GM12878 (cell line): ENCODE measurements around the gene MROH8. TPM values are rescaled to one million over a fixed set of nuclear protein-coding genes. Genes with fewer than 3 reads are reported as not detected.

ENCODE experiments used
- ATAC-seq: fragments of 200-7000 bp; cut with Tn5 transposase; 3 replicates; pipeline ENCODE4 v1.9.1; 2020; ENCODE audit warnings: mild to moderate bottlenecking, moderate library complexity
- BruUV-seq: library from RNA; stranded (reverse); fragments of 400-500 nt; replicated peaks from 2 replicates; lab custom pipeline; 2021; lab: Mats Ljungman, UMichigan
- CTCF ChIA-PET: fragments of 300-600 bp; sonication (Branson Sonifier 250); formaldehyde crosslinking; extraction: SDS; loops from one replicate; lab custom pipeline; 2021; ENCODE audit warnings: inconsistent platforms; lab: Yijun Ruan, JAX
- POLR2A ChIA-PET: fragments of 350-600 bp; formaldehyde crosslinking; extraction: SDS; loops from one replicate; lab custom pipeline; 2021; ENCODE audit warnings: inconsistent platforms; lab: Charles Lee
- RAD21 ChIA-PET: fragments of 300-600 bp; sonication (Branson Sonifier 250); formaldehyde crosslinking; loops from one replicate; lab custom pipeline; 2023; ENCODE audit warnings: antibody characterized with exemption; ENCODE audit not compliant: unreplicated experiment; lab: Charles Lee
- SMC1A ChIA-PET: fragments of 300-600 bp; sonication (Branson Sonifier 250); formaldehyde crosslinking; loops from one replicate; lab custom pipeline; 2023; ENCODE audit not compliant: unreplicated experiment, uncharacterized antibody; lab: Charles Lee
- DNase-seq: peaks from one replicate; pipeline ENCODE4 v3.0.0-alpha.2; 2011; ENCODE audit warnings: low read depth, low spot score
- FAIRE-seq: peaks from 3 replicates; lab custom pipeline; 2011; peaks lifted over from hg19 to GRCh38; lab: Jason Lieb, UNC
- H2AFZ ChIP-seq: 2 replicates; pipeline ENCODE4 v1.6.0; 2011; ENCODE audit warnings: low read depth, low read length, control low read depth; ENCODE audit not compliant: control insufficient read depth
- H3K27ac ChIP-seq: 2 replicates; pipeline ENCODE4 v1.5.1; 2011; ENCODE audit warnings: control low read depth; ENCODE audit not compliant: control insufficient read depth, insufficient read depth
- H3K27me3 ChIP-seq, 2 experiments: replicated peaks in 1 of 2; 2 replicates each; pipeline versions ENCODE4 v1.6.0 to v1.6.1; 2011; ENCODE audit warnings: low read length in 1 of 2; ENCODE audit not compliant: control insufficient read depth in 2 of 2, insufficient read depth in 2 of 2
- H3K36me3 ChIP-seq, 2 experiments: 2 replicates each; pipeline ENCODE4 v1.5.1; 2011; ENCODE audit warnings: low read length in 1 of 2; ENCODE audit not compliant: control insufficient read depth in 2 of 2, insufficient read depth in 2 of 2
- H3K4me1 ChIP-seq: 2 replicates; pipeline ENCODE4 v1.6.1; 2011; ENCODE audit warnings: mild to moderate bottlenecking, low read length, moderate library complexity, mixed read lengths; ENCODE audit not compliant: control insufficient read depth, insufficient read depth
- H3K4me2 ChIP-seq: 2 replicates; pipeline ENCODE4 v1.6.0; 2011; ENCODE audit warnings: control low read depth; ENCODE audit not compliant: control insufficient read depth, insufficient read depth
- H3K4me3 ChIP-seq: fragments of 200-600 bp; sonication (generic); 2 replicates; pipeline ENCODE4 v1.5.1; 2016
- H3K79me2 ChIP-seq: 2 replicates; pipeline ENCODE4 v1.6.0; 2011; ENCODE audit warnings: low read length; ENCODE audit not compliant: control insufficient read depth, insufficient read depth
- H3K9ac ChIP-seq: 2 replicates; pipeline ENCODE4 v1.8.0; 2011; ENCODE audit warnings: low read length, control low read depth, mixed read lengths; ENCODE audit not compliant: control insufficient read depth, insufficient read depth
- H3K9me3 ChIP-seq: replicated peaks from 3 replicates; pipeline ENCODE4 v1.5.1; 2011; ENCODE audit warnings: mild to moderate bottlenecking, low read length; ENCODE audit not compliant: control insufficient read depth, insufficient read depth
- H4K20me1 ChIP-seq: 2 replicates; pipeline ENCODE4 v1.6.0; 2011; ENCODE audit not compliant: control insufficient read depth, insufficient read depth
- CHD4 ChIP-seq: fragments of 200-600 bp; sonication (generic); IDR thresholded peaks from 2 replicates; pipeline ENCODE4 v1.6.1; 2016; ENCODE audit warnings: mild to moderate bottlenecking
- EED ChIP-seq: sonication (generic); IDR thresholded peaks from 2 replicates; pipeline ENCODE4 v1.6.1; 2016; ENCODE audit warnings: antibody characterized with exemption, low read depth
- HCFC1 ChIP-seq: fragments of 150-350 bp; IDR thresholded peaks from 2 replicates; pipeline ENCODE4 v1.6.1; 2014; ENCODE audit warnings: low read length
- NFYB ChIP-seq: IDR thresholded peaks from 2 replicates; pipeline ENCODE4 v1.6.1; 2011; ENCODE audit warnings: low read depth, mild to moderate bottlenecking, low read length, improper control_type of control experiment, moderate library complexity; ENCODE audit not compliant: insufficient read depth
- RAD21 ChIP-seq: IDR thresholded peaks from 2 replicates; pipeline ENCODE4 v1.6.1; 2011; ENCODE audit warnings: mild to moderate bottlenecking, low read depth, low read length, moderate library complexity; ENCODE audit not compliant: insufficient read depth
- RELA ChIP-seq: fragments of 450-650 bp; IDR thresholded peaks from 2 replicates; pipeline ENCODE4 v1.8.0; 2014; ENCODE audit warnings: borderline replicate concordance; ENCODE audit not compliant: partially characterized antibody
- RUNX3 ChIP-seq: IDR thresholded peaks from 2 replicates; pipeline ENCODE4 v1.6.1; 2012; ENCODE audit warnings: low read length, inconsistent platforms
- SMC3 ChIP-seq: IDR thresholded peaks from 2 replicates; pipeline ENCODE4 v1.6.1; 2011; ENCODE audit warnings: low read length, improper control_type of control experiment, borderline replicate concordance
- TCF12 ChIP-seq: IDR thresholded peaks from 2 replicates; pipeline ENCODE4 v1.6.1; 2011; ENCODE audit warnings: low read depth, mild to moderate bottlenecking, low read length
- TCF3 ChIP-seq: IDR thresholded peaks from 2 replicates; pipeline ENCODE4 v1.6.1; 2012; ENCODE audit warnings: low read depth, mild to moderate bottlenecking, low read length, borderline replicate concordance; ENCODE audit not compliant: insufficient read depth
- YY1 ChIP-seq: IDR thresholded peaks from 2 replicates; pipeline ENCODE4 v1.6.1; 2011; ENCODE audit warnings: low read depth, mild to moderate bottlenecking, low read length
- WGBS: methylation state at CpG from one replicate; pipeline ENCODE4 v1.1.6; 2016; ENCODE audit warnings: low lambda C conversion rate; ENCODE audit not compliant: insufficient replicate concordance, insufficient coverage; ENCODE audit errors: missing lambda C conversion rate; 5-methylcytosine and 5-hydroxymethylcytosine counted together
- in situ Hi-C: fragments of 300-500 bp; cut with MboI; formaldehyde crosslinking; loops from 9 replicates; pipeline ENCODE4 v1.14.3; 2018; ENCODE audit warnings: mixed read lengths
- intact Hi-C: fragments of 100-400 bp; cut with micrococcal nuclease; formaldehyde crosslinking; loops from one replicate; pipeline ENCODE4 v1.14.2; 2022; ENCODE audit not compliant: unreplicated experiment
- polyA plus RNA-seq, 11 experiments: library from polyadenylated mRNA; depleted of rRNA in 4 of 11; unstranded in 6 of 11; stranded (reverse) in 5 of 11; fragments of >200 nt; fragmentation: Nextera tagmentation in 4 of 11; fragmentation: Illumina TruSeq in 1 of 11; extraction: Ambion mirVana in 4 of 11; extraction: Trizol in 1 of 11; gene quantifications; 1 replicate in 1 of 11; 2 replicates in 10 of 11; pipeline versions ENCODE4 v1.2.1 to v1.2.3, GENCODE V29; 2011 to 2016; ENCODE audit warnings: inconsistent platforms in 2 of 11, missing spikeins in 2 of 11, low read depth in 1 of 11
- total RNA-seq, 4 experiments: library from RNA; depleted of rRNA in 3 of 4; stranded (reverse); fragments of >200 nt in 3 of 4; fragmentation: Illumina TruSeq in 1 of 4; extraction: Trizol in 1 of 4; gene quantifications; 2 replicates each; pipeline versions ENCODE4 v1.2.1 to v1.2.3, GENCODE V29; 2013 to 2021
- TF ChIP-seq, protein P1 (sequence below), 3 experiments: IDR thresholded peaks in 2 of 3; conservative IDR thresholded peaks in 1 of 3; 2 replicates each; pipeline ENCODE4 v1.5.1; 2011; ENCODE audit warnings: low read depth in 3 of 3, low read length in 3 of 3, mild to moderate bottlenecking in 3 of 3, control low read depth in 2 of 3, moderate library complexity in 2 of 3, inconsistent platforms in 1 of 3, mixed read lengths in 1 of 3; ENCODE audit not compliant: control insufficient read depth in 2 of 3, insufficient read depth in 1 of 3; ENCODE audit errors: extremely low read depth in 1 of 3

MROH8 gene
- total and polyA plus RNA-seq, 10 of the 15 experiments (the other 5 are each of a cell fraction or from before 2014, with no cell fraction given), result 0.16 to 2.8 (median 1.8) TPM

DNA sequence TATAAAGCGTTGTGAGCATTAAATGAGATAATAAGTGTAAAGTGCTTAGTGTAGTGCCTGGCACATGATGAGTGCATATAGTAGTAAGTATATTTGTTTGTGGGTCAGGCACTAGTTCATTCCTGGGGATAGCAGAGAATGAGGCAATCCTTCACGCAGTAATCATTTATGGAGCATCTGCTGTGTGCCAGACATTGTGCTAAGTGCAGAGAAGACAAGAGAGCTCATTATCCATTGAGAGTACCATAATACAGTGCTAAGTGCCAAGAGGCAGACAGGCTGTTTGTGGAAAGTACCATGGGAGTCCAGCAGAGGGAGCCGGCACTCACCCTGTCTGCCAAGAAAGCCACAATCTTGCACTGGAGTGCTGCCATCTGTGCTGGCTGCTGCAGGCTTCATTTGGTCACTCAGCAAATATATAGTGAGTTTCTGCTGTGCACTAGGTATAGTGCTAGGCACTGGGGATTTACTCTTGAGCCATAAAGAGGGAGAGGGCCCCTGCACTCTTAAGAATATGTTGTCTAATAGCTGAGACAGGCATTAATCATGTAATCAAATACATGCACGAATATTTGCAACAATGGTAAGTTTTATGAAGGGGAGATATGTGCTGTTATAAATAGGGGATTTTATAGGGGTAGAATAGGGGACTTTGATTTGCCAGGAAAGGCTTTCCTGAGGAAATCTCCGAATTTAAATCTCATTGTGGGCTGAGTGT, 12.9 kb upstream of the MROH8 start:
- 31% methylated on average over 5 of the region's 5 CpGs for WGBS
- DNase-seq, result no peak
- Histone ChIP-seq H4K20me1 (peaks cover 8% of the 10 kb centered on the region), H3K79me2 (peaks cover 71% of the 10 kb centered on the region), H2AFZ (no peak overlapping the region), H3K27ac (no peak overlapping the region), H3K36me3 (peaks cover 24 to 36% of the 10 kb centered on the region in 2 experiments), H3K4me3 (no peak overlapping the region), H3K27me3 (no peaks in the 10 kb centered on the region), H3K4me2 (no peak overlapping the region), H3K9ac (no peak overlapping the region), H3K4me1 (peaks cover 17% of the 10 kb centered on the region), H3K9me3 (no peaks in the 10 kb centered on the region)
- intact Hi-C loops, result loop anchor here (10.0 kb wide), 1 partner anchor 213 kb away; no protein-coding TSS in a partner anchor
- TF ChIP-seq RUNX3 (peak; percentile 60), TCF12 (peak; percentile 66; the same call in 1 of the 2 replicates), YY1 (peak; percentile 32; the same call in 1 of the 2 replicates), TCF3 (peak; percentile 42; the same call in 1 of the 2 replicates), RAD21 (peak; percentile 17; the same call in 1 of the 2 replicates), EED (no peak), RELA (no peak), NFYB (no peak), CHD4 (no peak), HCFC1 (no peak), SMC3 (peak; percentile 29; the same call in 1 of the 2 replicates)
- TF ChIP-seq, protein P1, sequence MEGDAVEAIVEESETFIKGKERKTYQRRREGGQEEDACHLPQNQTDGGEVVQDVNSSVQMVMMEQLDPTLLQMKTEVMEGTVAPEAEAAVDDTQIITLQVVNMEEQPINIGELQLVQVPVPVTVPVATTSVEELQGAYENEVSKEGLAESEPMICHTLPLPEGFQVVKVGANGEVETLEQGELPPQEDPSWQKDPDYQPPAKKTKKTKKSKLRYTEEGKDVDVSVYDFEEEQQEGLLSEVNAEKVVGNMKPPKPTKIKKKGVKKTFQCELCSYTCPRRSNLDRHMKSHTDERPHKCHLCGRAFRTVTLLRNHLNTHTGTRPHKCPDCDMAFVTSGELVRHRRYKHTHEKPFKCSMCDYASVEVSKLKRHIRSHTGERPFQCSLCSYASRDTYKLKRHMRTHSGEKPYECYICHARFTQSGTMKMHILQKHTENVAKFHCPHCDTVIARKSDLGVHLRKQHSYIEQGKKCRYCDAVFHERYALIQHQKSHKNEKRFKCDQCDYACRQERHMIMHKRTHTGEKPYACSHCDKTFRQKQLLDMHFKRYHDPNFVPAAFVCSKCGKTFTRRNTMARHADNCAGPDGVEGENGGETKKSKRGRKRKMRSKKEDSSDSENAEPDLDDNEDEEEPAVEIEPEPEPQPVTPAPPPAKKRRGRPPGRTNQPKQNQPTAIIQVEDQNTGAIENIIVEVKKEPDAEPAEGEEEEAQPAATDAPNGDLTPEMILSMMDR (IDR thresholded peaks at IDR 0.05 in 2 of 3, conservative IDR thresholded peaks at IDR 0.05 in 1 of 3; ENCODE audit: control insufficient read depth in 2 of 3, extremely low read depth in 1 of 3, insufficient read depth in 1 of 3, low read depth in 3 of 3, low read length in 3 of 3), result peak; percentile 80 to 92 (median 91)
- FAIRE-seq, result peak; percentile 89
- ChIA-PET POLR2A (interaction anchor here (0.6 kb wide), 1 partner anchor 15 kb away, joined by 3 read pairs; no protein-coding TSS in a partner anchor), CTCF (interaction anchor here (0.5 to 13.5 kb wide), 25 partner anchors 9 to 963 kb away, joined by 3 to 200 read pairs (median 4); partner anchors contain the start of genes BLCAP, MROH8 and RPN2), RAD21 (interaction anchor here (1.7 to 3.9 kb wide), 4 partner anchors 13 to 342 kb away, joined by 5 to 20 read pairs (median 14); partner anchors contain the start of genes MROH8 and RPN2), SMC1A (interaction anchor here (0.6 to 3.6 kb wide), 8 partner anchors 11 to 343 kb away, joined by 3 to 21 read pairs (median 4); partner anchors contain the start of genes MROH8 and RPN2)
- ATAC-seq, result peak; percentile 88
- in situ Hi-C loops, result no loop called here
- BruUV-seq, result no TSS peak
